H9 (cell line): ENCODE results near the gene DOHH. TPM values are rescaled to one million over a fixed set of nuclear protein-coding genes. Genes with fewer than 3 reads are reported as not detected.

ENCODE experiments used
- DNase-seq: peaks from one replicate; pipeline ENCODE4 v3.0.0-alpha.2; 2017
- H2AFZ ChIP-seq: one replicate; pipeline ENCODE4 v1.6.1; 2013; ENCODE audit warnings: mild to moderate bottlenecking, low read length, control low read depth, moderate library complexity
- H2AK5ac ChIP-seq: 2 replicates; pipeline ENCODE4 v1.6.1; 2013; ENCODE audit warnings: low read length, control low read depth, mixed read lengths; ENCODE audit not compliant: insufficient read length
- H2BK120ac ChIP-seq: one replicate; pipeline ENCODE4 v1.6.1; 2013; ENCODE audit warnings: low read depth, mild to moderate bottlenecking, low read length, control low read depth, inconsistent platforms; ENCODE audit not compliant: poor library complexity, severe bottlenecking
- H2BK12ac ChIP-seq: 2 replicates; pipeline ENCODE4 v1.6.1; 2013; ENCODE audit warnings: low read length, control low read depth, mixed read lengths, low read depth; ENCODE audit not compliant: insufficient read length
- H2BK15ac ChIP-seq: 2 replicates; pipeline ENCODE4 v1.6.1; 2013; ENCODE audit warnings: low read depth, low read length, control low read depth
- H2BK20ac ChIP-seq: one replicate; pipeline ENCODE4 v1.6.1; 2013; ENCODE audit warnings: low read depth, mild to moderate bottlenecking, low read length, control low read depth, inconsistent platforms; ENCODE audit not compliant: poor library complexity, severe bottlenecking
- H2BK5ac ChIP-seq: 2 replicates; pipeline ENCODE4 v1.6.1; 2013; ENCODE audit warnings: low read length, control low read depth, mixed read lengths; ENCODE audit not compliant: insufficient read length
- H3K14ac ChIP-seq: 2 replicates; pipeline ENCODE4 v1.6.1; 2013; ENCODE audit warnings: low read length, control low read depth; ENCODE audit not compliant: insufficient read depth
- H3K18ac ChIP-seq: 2 replicates; pipeline ENCODE4 v1.6.1; 2013; ENCODE audit warnings: low read depth, mild to moderate bottlenecking, mixed read lengths, low read length, control low read depth; ENCODE audit not compliant: insufficient read length
- H3K23ac ChIP-seq: 2 replicates; pipeline ENCODE4 v1.6.1; 2013; ENCODE audit warnings: low read length, control low read depth, mixed read lengths, low read depth; ENCODE audit not compliant: insufficient read length
- H3K23me2 ChIP-seq: 2 replicates; pipeline ENCODE4 v1.6.1; 2013; ENCODE audit warnings: low read depth, mild to moderate bottlenecking, mixed read lengths, low read length, control low read depth; ENCODE audit not compliant: insufficient read length, poor library complexity, severe bottlenecking
- H3K27ac ChIP-seq: 2 replicates; pipeline ENCODE4 v1.5.1; 2013; ENCODE audit warnings: low read length, control low read depth, mixed read lengths, low read depth; ENCODE audit not compliant: insufficient read length
- H3K27me3 ChIP-seq: 2 replicates; pipeline ENCODE4 v1.6.1; 2013; ENCODE audit warnings: low read length, control low read depth, inconsistent platforms; ENCODE audit not compliant: insufficient read depth
- H3K4ac ChIP-seq: 2 replicates; pipeline ENCODE4 v1.6.1; 2013; ENCODE audit warnings: low read depth, mild to moderate bottlenecking, control low read depth, inconsistent platforms, low read length, moderate library complexity
- H3K4me1 ChIP-seq: 2 replicates; pipeline ENCODE4 v1.6.1; 2013; ENCODE audit warnings: low read length, control low read depth, inconsistent platforms; ENCODE audit not compliant: insufficient read depth
- H3K4me2 ChIP-seq: 2 replicates; pipeline ENCODE4 v1.6.1; 2013; ENCODE audit warnings: low read length, control low read depth, mixed read lengths; ENCODE audit not compliant: insufficient read length, insufficient read depth
- H3K56ac ChIP-seq: 2 replicates; pipeline ENCODE4 v1.6.1; 2013; ENCODE audit warnings: low read depth, mild to moderate bottlenecking, mixed read lengths, low read length, control low read depth; ENCODE audit not compliant: insufficient read length
- H3K79me1 ChIP-seq: 2 replicates; pipeline ENCODE4 v1.6.1; 2013; ENCODE audit warnings: low read depth, mild to moderate bottlenecking, moderate library complexity, low read length, control low read depth, inconsistent platforms; ENCODE audit not compliant: insufficient read depth, poor library complexity, severe bottlenecking
- H3K79me2 ChIP-seq: 2 replicates; pipeline ENCODE4 v1.6.1; 2013; ENCODE audit warnings: low read length, control low read depth, inconsistent platforms; ENCODE audit not compliant: insufficient read depth
- H3K9ac ChIP-seq: 2 replicates; pipeline ENCODE4 v1.6.1; 2013; ENCODE audit warnings: low read length, control low read depth, mixed read lengths; ENCODE audit not compliant: insufficient read length; ENCODE audit errors: extremely low read depth
- H3K9me3 ChIP-seq: one replicate; pipeline ENCODE4 v1.6.1; 2013; ENCODE audit warnings: low read depth, low read length, inconsistent platforms; ENCODE audit not compliant: control insufficient read depth
- H3T11ph ChIP-seq: one replicate; pipeline ENCODE4 v1.6.1; 2013; ENCODE audit warnings: mild to moderate bottlenecking, low read length, control low read depth, inconsistent platforms
- H4K20me1 ChIP-seq: one replicate; pipeline ENCODE4 v1.6.1; 2013; ENCODE audit not compliant: control insufficient read depth, insufficient read length, insufficient read depth
- H4K5ac ChIP-seq: 2 replicates; pipeline ENCODE4 v1.6.1; 2013; ENCODE audit warnings: low read depth, mild to moderate bottlenecking, mixed read lengths, low read length, control low read depth; ENCODE audit not compliant: insufficient read length
- H4K8ac ChIP-seq: replicated peaks from 2 replicates; pipeline ENCODE4 v1.6.1; 2013; ENCODE audit warnings: low read length, control low read depth, mixed read lengths, low read depth; ENCODE audit not compliant: insufficient read length
- H4K91ac ChIP-seq: 2 replicates; pipeline ENCODE4 v1.6.1; 2013; ENCODE audit warnings: low read depth, mild to moderate bottlenecking, moderate library complexity, mixed read lengths, low read length, control low read depth; ENCODE audit not compliant: insufficient read length
- H3K27ac Mint-ChIP-seq, 3 experiments: 2 replicates in 2 of 3; 3 replicates in 1 of 3; pipeline ENCODE4 v1.8.0; 2020 to 2021; ENCODE audit warnings: mixed read lengths in 3 of 3, mild to moderate bottlenecking in 1 of 3, moderate library complexity in 1 of 3
- H3K27me3 Mint-ChIP-seq: 2 replicates; pipeline ENCODE4 v1.8.0; 2021; ENCODE audit warnings: low read depth, mild to moderate bottlenecking, moderate library complexity, mixed read lengths
- H3K36me3 Mint-ChIP-seq, 3 experiments: 2 replicates in 2 of 3; 3 replicates in 1 of 3; pipeline ENCODE4 v1.8.0; 2020 to 2021; ENCODE audit warnings: low read depth in 3 of 3, mixed read lengths in 3 of 3; ENCODE audit not compliant: insufficient read depth in 1 of 3
- H3K4me1 Mint-ChIP-seq, 2 experiments: 2 replicates each; pipeline ENCODE4 v1.8.0; 2020; ENCODE audit warnings: mixed read lengths in 2 of 2
- H3K4me3 Mint-ChIP-seq, 2 experiments: 2 replicates in 1 of 2; 3 replicates in 1 of 2; pipeline ENCODE4 v1.8.0; 2020 to 2021; ENCODE audit warnings: mild to moderate bottlenecking in 2 of 2, mixed read lengths in 2 of 2, moderate library complexity in 1 of 2
- H3K9me3 Mint-ChIP-seq, 2 experiments: 2 replicates in 1 of 2; 3 replicates in 1 of 2; pipeline ENCODE4 v1.8.0; 2020; ENCODE audit warnings: mild to moderate bottlenecking in 2 of 2, mixed read lengths in 2 of 2, moderate library complexity in 1 of 2
- CTCF ChIP-seq: fragments of 200-600 bp; sonication (generic); conservative IDR thresholded peaks from 3 replicates; pipeline ENCODE4 v1.8.0; 2021; ENCODE audit warnings: antibody characterized with exemption, mild to moderate bottlenecking
- WGBS: extraction: QIAGEN DNeasy Blood & Tissue Kit; methylation state at CpG from one replicate; pipeline ENCODE4 v1.1.7; 2013; ENCODE audit warnings: missing lambda C conversion rate, low lambda C conversion rate, mixed read lengths; ENCODE audit not compliant: insufficient read length; ENCODE audit errors: extremely low coverage; 5-methylcytosine and 5-hydroxymethylcytosine counted together
- total RNA-seq: library from RNA; stranded (reverse); gene quantifications from 2 replicates; pipeline ENCODE4 v1.2.1, GENCODE V29; 2021

Gene DOHH
- total RNA-seq, 1 experiment from 2014 or later, result 16.5 TPM

GRCh38 chr19:3469638-3470499, 30.6 kb downstream of the DOHH start:
- Histone ChIP-seq H3K56ac (no peak overlapping the region), H3K23me2 (no peaks in the 10 kb centered on the region), H2BK5ac (no peak overlapping the region), H3K9ac (no peak overlapping the region), H2BK20ac (no peak overlapping the region), H4K20me1 (no peaks in the 10 kb centered on the region), H3K9me3 (no peaks in the 10 kb centered on the region), H3K79me1 (no peaks in the 10 kb centered on the region), H2AK5ac (no peak overlapping the region), H4K8ac (no peak overlapping the region), H3K27ac (no peak overlapping the region), H3K79me2 (no peaks in the 10 kb centered on the region), H3K18ac (no peak overlapping the region), H3K4me2 (no peak overlapping the region), H2BK120ac (no peak overlapping the region), H2BK15ac (no peak overlapping the region), H3K4me1 (no peaks in the 10 kb centered on the region), H2AFZ (no peak overlapping the region), H3K27me3 (peaks cover 6% of the 10 kb centered on the region; the same call in 1 of the 2 replicates), H4K91ac (no peak overlapping the region), H3K23ac (no peak overlapping the region), H3K14ac (no peak overlapping the region), H4K5ac (no peak overlapping the region), H2BK12ac (no peak overlapping the region), H3K4ac (no peak overlapping the region), H3T11ph (no peak overlapping the region)
- H3K27me3 Mint-ChIP-seq, result peaks cover 62% of the 10 kb centered on the region
- WGBS, result no CpG with 5 or more reads among the region's 14 CpGs
- H3K9me3 Mint-ChIP-seq, result peaks cover 11 to 17% of the 10 kb centered on the region in 2 experiments
- H3K4me1 Mint-ChIP-seq, result peaks cover 4 to 10% of the 10 kb centered on the region in 2 experiments; a peak in 3 of 4 replicates
- peak overlapping the region in 1 of 3 experiments; percentile 13; a peak in 1 of 7 replicates for H3K27ac Mint-ChIP-seq
- no peak overlapping the region for H3K4me3 Mint-ChIP-seq
- no peak for TF ChIP-seq CTCF
- DNase-seq, result no peak
- H3K36me3 Mint-ChIP-seq, result peaks cover 0 to 4% (median 0%) of the 10 kb centered on the region in 3 experiments; a peak in 2 of 7 replicates
